Neuronal stem cell (in vitro differentiated cells): ENCODE results near the gene SUGCT.
A peak's percentile ranks its signal among the peaks of the same experiment; 100 is the strongest.

Experiments
- DNase-seq: peaks from one replicate; pipeline ENCODE4 v3.0.0-alpha.2; 2013; ENCODE audit warnings: low spot score
- H2AFZ ChIP-seq: one replicate; pipeline ENCODE4 v1.6.1; 2013; ENCODE audit warnings: mild to moderate bottlenecking, low read length, inconsistent platforms
- H2AK5ac ChIP-seq: 2 replicates; pipeline ENCODE4 v1.6.1; 2013; ENCODE audit warnings: low read depth, mild to moderate bottlenecking, inconsistent platforms, low read length, moderate library complexity, mixed read lengths
- H2BK120ac ChIP-seq: 2 replicates; pipeline ENCODE4 v1.6.1; 2013; ENCODE audit warnings: low read depth, mild to moderate bottlenecking, inconsistent platforms, low read length, moderate library complexity, mixed read lengths
- H2BK12ac ChIP-seq: one replicate; pipeline ENCODE4 v1.6.1; 2013; ENCODE audit warnings: low read length, inconsistent platforms
- H2BK15ac ChIP-seq: 2 replicates; pipeline ENCODE4 v1.6.1; 2013; ENCODE audit warnings: mild to moderate bottlenecking, low read length, inconsistent platforms, mixed read lengths
- H2BK5ac ChIP-seq: one replicate; pipeline ENCODE4 v1.6.1; 2013; ENCODE audit warnings: inconsistent platforms, mild to moderate bottlenecking, low read length, moderate library complexity
- H3K14ac ChIP-seq: one replicate; pipeline ENCODE4 v1.6.1; 2013; ENCODE audit warnings: low read length, inconsistent platforms
- H3K18ac ChIP-seq: 2 replicates; pipeline ENCODE4 v1.6.1; 2013; ENCODE audit warnings: low read length, inconsistent platforms
- H3K23ac ChIP-seq: 2 replicates; pipeline ENCODE4 v1.6.1; 2013; ENCODE audit warnings: low read depth, mild to moderate bottlenecking, mixed read lengths, low read length, inconsistent platforms; ENCODE audit not compliant: poor library complexity
- H3K27ac ChIP-seq: replicated peaks from 3 replicates; pipeline ENCODE4 v1.5.1; 2013; ENCODE audit warnings: low read length, inconsistent platforms
- H3K27me3 ChIP-seq, 3 experiments: 2 replicates each; pipeline ENCODE4 v1.6.1; 2013; ENCODE audit warnings: low read length in 3 of 3, mild to moderate bottlenecking in 2 of 3, inconsistent platforms in 1 of 3, low read depth in 1 of 3, mixed read lengths in 1 of 3, moderate library complexity in 1 of 3; ENCODE audit not compliant: control insufficient read depth in 3 of 3, insufficient read depth in 3 of 3
- H3K36me3 ChIP-seq, 2 donors: replicated peaks in 1 of 2; 2 replicates each; pipeline ENCODE4 v1.6.1; 2013; ENCODE audit warnings: low read length in 2 of 2; ENCODE audit not compliant: control insufficient read depth in 2 of 2, insufficient read depth in 2 of 2
- H3K4ac ChIP-seq: 2 replicates; pipeline ENCODE4 v1.6.1; 2013; ENCODE audit warnings: inconsistent platforms, mild to moderate bottlenecking, low read length, moderate library complexity
- H3K4me1 ChIP-seq, 2 donors: 1 replicate in 1 of 2; 2 replicates in 1 of 2; pipeline ENCODE4 v1.6.1; 2013; ENCODE audit warnings: low read length in 2 of 2, low read depth in 1 of 2; ENCODE audit not compliant: control insufficient read depth in 2 of 2, insufficient read depth in 1 of 2
- H3K4me2 ChIP-seq: one replicate; pipeline ENCODE4 v1.6.1; 2013; ENCODE audit warnings: mild to moderate bottlenecking, low read length, inconsistent platforms; ENCODE audit not compliant: insufficient read depth, poor library complexity, severe bottlenecking
- H3K4me3 ChIP-seq, 2 donors: 2 replicates each; pipeline ENCODE4 v1.5.1; 2013; ENCODE audit warnings: low read length in 2 of 2, mild to moderate bottlenecking in 2 of 2, inconsistent platforms in 1 of 2, moderate library complexity in 1 of 2
- H3K79me1 ChIP-seq: one replicate; pipeline ENCODE4 v1.6.1; 2013; ENCODE audit warnings: low read depth, mild to moderate bottlenecking, inconsistent platforms, low read length, moderate library complexity
- H3K9ac ChIP-seq: one replicate; pipeline ENCODE4 v1.6.1; 2013; ENCODE audit warnings: mild to moderate bottlenecking, low read depth, low read length, inconsistent platforms; ENCODE audit not compliant: poor library complexity
- H3K9me3 ChIP-seq, 2 donors: replicated peaks in 1 of 2; 2 replicates each; pipeline versions ENCODE3 to v1.6.1; 2013; ENCODE audit warnings: low read length in 2 of 2, mild to moderate bottlenecking in 2 of 2, inconsistent platforms in 1 of 2, low read depth in 1 of 2, mixed read lengths in 1 of 2, moderate library complexity in 1 of 2; ENCODE audit not compliant: control insufficient read depth in 2 of 2, insufficient read depth in 1 of 2
- H4K8ac ChIP-seq: one replicate; pipeline ENCODE4 v1.6.1; 2013; ENCODE audit warnings: low read depth, mild to moderate bottlenecking, inconsistent platforms, low read length, moderate library complexity
- H4K91ac ChIP-seq: one replicate; pipeline ENCODE4 v1.6.1; 2013; ENCODE audit warnings: low read length, low read depth, mild to moderate bottlenecking, inconsistent platforms; ENCODE audit not compliant: poor library complexity
- WGBS, 2 donors: extraction: QIAGEN DNeasy Blood & Tissue Kit; methylation state at CpG; one replicate each; pipeline ENCODE4 v1.1.7; 2013; ENCODE audit warnings: missing lambda C conversion rate in 2 of 2, mixed read lengths in 1 of 2; ENCODE audit not compliant: insufficient read length in 2 of 2, insufficient replicate concordance in 1 of 2; ENCODE audit errors: extremely low coverage in 2 of 2; 5-methylcytosine and 5-hydroxymethylcytosine counted together

Gene SUGCT

DNA sequence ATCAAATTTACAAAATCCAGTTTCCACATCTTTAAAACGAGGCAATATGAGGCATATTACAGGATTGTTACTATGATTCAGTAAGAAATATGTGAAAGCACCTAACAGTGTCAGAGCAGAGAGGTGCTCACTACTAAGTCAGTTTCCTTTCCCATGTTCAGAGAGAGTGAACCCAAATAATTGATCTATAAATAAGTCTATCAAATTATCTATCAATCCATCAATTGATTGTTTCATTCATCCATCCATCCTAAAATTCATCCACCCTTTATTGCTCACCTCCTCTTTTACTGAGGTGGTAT lies 340.8 kb downstream of the SUGCT start:
- Histone ChIP-seq H3K4ac (no peak overlapping the region), H3K36me3 (no peaks in the 10 kb centered on the region), H3K27me3 (no peaks in the 10 kb centered on the region), H3K23ac (no peak overlapping the region), H4K91ac (no peak overlapping the region), H3K4me2 (no peak overlapping the region), H3K9me3 (no peaks in the 10 kb centered on the region), H3K4me3 (no peak overlapping the region), H2AFZ (no peak overlapping the region), H2BK120ac (no peak overlapping the region), H3K9ac (no peak overlapping the region), H3K14ac (no peak overlapping the region), H2BK12ac (no peak overlapping the region), H3K4me1 (no peaks in the 10 kb centered on the region), H2BK15ac (no peak overlapping the region), H2AK5ac (no peak overlapping the region), H3K18ac (no peak overlapping the region), H3K79me1 (no peaks in the 10 kb centered on the region), H2BK5ac (no peak overlapping the region), H3K27ac (no peak overlapping the region), H4K8ac (no peak overlapping the region)
- WGBS, 2 donors, result no CpG with 5 or more reads among the region's 1 CpG
- no peak for DNase-seq

- H3K18ac ChIP-seq, result no peak overlapping the region
- H3K9ac ChIP-seq, result no peak overlapping the region
- no peak overlapping the region for H4K8ac ChIP-seq
Measured at GRCh38 chr7:40477094-40477493, 342.3 kb downstream of the SUGCT start.

GRCh38 chr7:40482845-40483244 lies 348.0 kb downstream of the SUGCT start:
- no peak overlapping the region for H3K23ac ChIP-seq
- H3K27ac ChIP-seq, result no peak overlapping the region
- H3K14ac ChIP-seq, result no peak overlapping the region
- H2BK5ac ChIP-seq, result no peak overlapping the region
- no peaks in the 10 kb centered on the region for H3K79me1 ChIP-seq
- H4K8ac ChIP-seq, result no peak overlapping the region
- peak overlapping the region; percentile 27 for H2AFZ ChIP-seq
- H2BK15ac ChIP-seq, result no peak overlapping the region
- no peak overlapping the region for H3K4ac ChIP-seq
- no CpG with 5 or more reads among the region's 3 CpGs for WGBS, 2 donors
- no peak for DNase-seq
- H3K9me3 ChIP-seq, result no peaks in the 10 kb centered on the region
- H3K27me3 ChIP-seq, result no peaks in the 10 kb centered on the region
- H3K18ac ChIP-seq, result no peak overlapping the region
- H2BK12ac ChIP-seq, result no peak overlapping the region
- no peak overlapping the region for H2AK5ac ChIP-seq
- H2BK120ac ChIP-seq, result no peak overlapping the region
- H3K4me1 ChIP-seq, result no peaks in the 10 kb centered on the region
- no peak overlapping the region for H3K4me2 ChIP-seq
- no peak overlapping the region for H3K9ac ChIP-seq
- H3K36me3 ChIP-seq, result no peaks in the 10 kb centered on the region
- H4K91ac ChIP-seq, result no peak overlapping the region
- no peak overlapping the region for H3K4me3 ChIP-seq

More at GRCh38 chr7:40477094-40477493, 342.3 kb downstream of the SUGCT start:
- Histone ChIP-seq H3K4ac (no peak overlapping the region), H2BK120ac (no peak overlapping the region), H3K23ac (no peak overlapping the region), H3K27me3 (no peaks in the 10 kb centered on the region), H3K14ac (no peak overlapping the region), H3K36me3 (no peaks in the 10 kb centered on the region), H2BK12ac (no peak overlapping the region), H3K4me1 (no peaks in the 10 kb centered on the region), H2BK5ac (no peak overlapping the region), H3K79me1 (no peaks in the 10 kb centered on the region), H2BK15ac (no peak overlapping the region), H4K91ac (no peak overlapping the region), H2AK5ac (no peak overlapping the region), H3K27ac (no peak overlapping the region), H3K9me3 (no peaks in the 10 kb centered on the region), H2AFZ (no peak overlapping the region), H3K4me3 (no peak overlapping the region), H3K4me2 (no peak overlapping the region)
- no peak for DNase-seq
- WGBS, 2 donors, result no CpG with 5 or more reads among the region's 2 CpGs

DNA sequence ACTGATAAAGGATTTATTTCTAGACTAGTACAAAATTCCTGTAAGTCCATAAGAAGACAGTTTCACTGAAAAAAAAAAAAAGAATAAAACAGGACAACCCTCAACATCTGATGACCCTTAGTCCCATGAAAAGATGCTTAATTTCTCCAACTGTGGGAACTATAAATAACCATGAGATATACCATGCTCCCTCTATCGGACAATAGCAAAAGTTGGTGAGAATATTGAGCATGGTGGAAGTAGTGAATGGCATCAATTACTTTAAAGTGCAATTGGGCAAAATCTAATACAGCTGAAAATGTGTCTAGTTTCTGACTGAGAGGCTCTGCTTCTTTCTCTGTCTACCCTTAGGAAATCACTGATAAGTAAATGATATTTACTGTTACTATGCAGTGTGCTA lies 348.8 kb downstream of the SUGCT start:
- no CpG with 5 or more reads among the region's 1 CpG for WGBS, 2 donors
- Histone ChIP-seq H3K23ac (no peak overlapping the region), H3K4me2 (no peak overlapping the region), H3K9ac (no peak overlapping the region), H2AK5ac (no peak overlapping the region), H3K4me1 (no peaks in the 10 kb centered on the region), H4K91ac (no peak overlapping the region), H3K36me3 (no peaks in the 10 kb centered on the region), H2BK5ac (no peak overlapping the region), H3K27ac (no peak overlapping the region), H2BK120ac (no peak overlapping the region), H3K4ac (no peak overlapping the region), H3K9me3 (no peaks in the 10 kb centered on the region), H3K27me3 (no peaks in the 10 kb centered on the region), H3K79me1 (no peaks in the 10 kb centered on the region), H2AFZ (no peak overlapping the region), H3K4me3 (no peak overlapping the region), H2BK15ac (no peak overlapping the region), H3K18ac (no peak overlapping the region), H4K8ac (no peak overlapping the region), H3K14ac (no peak overlapping the region), H2BK12ac (no peak overlapping the region)
- no peak for DNase-seq
